GM19238 (cell line): ENCODE measurements around the gene GPR26.
"Not testable (repeated sequence)": the region's sequence is repeated elsewhere in the genome, so short reads cannot be mapped to it uniquely, and the experiment has no call there.

ENCODE experiments used
- DNase-seq: peaks from one replicate; pipeline ENCODE4 v3.0.0; 2011; ENCODE audit warnings: low spot score; ENCODE audit not compliant: insufficient read length

Gene GPR26

GRCh38 chr10:123706236-123706635, 40.1 kb downstream of the GPR26 start:
- no peak for DNase-seq

GRCh38 chr10:123715546-123715945, 49.4 kb downstream of the GPR26 start:
- no peak for DNase-seq

GRCh38 chr10:123717336-123717735, 51.2 kb downstream of the GPR26 start:
- no peak for DNase-seq

- no peak for DNase-seq
Observed at GRCh38 chr10:123718544-123719060, 52.4 kb downstream of the GPR26 start.

GRCh38 chr10:123720536-123720935, 54.4 kb downstream of the GPR26 start:
- no peak for DNase-seq

- DNase-seq: no peak
Observed at GRCh38 chr10:123721441-123722049, 55.4 kb downstream of the GPR26 start.

GRCh38 chr10:123722351-123722750, 56.2 kb downstream of the GPR26 start:
- no peak for DNase-seq

GRCh38 chr10:123724747-123725146, 58.6 kb downstream of the GPR26 start:
- DNase-seq: no peak

GRCh38 chr10:123726381-123726780, 60.2 kb downstream of the GPR26 start:
- DNase-seq: no peak

- no peak for DNase-seq
Observed at GRCh38 chr10:123726836-123727235, 60.7 kb downstream of the GPR26 start.

GRCh38 chr10:123729523-123729922, 63.4 kb downstream of the GPR26 start:
- no peak for DNase-seq

- not testable (repeated sequence) for DNase-seq
Observed at GRCh38 chr10:123736917-123737316, 70.8 kb downstream of the GPR26 start.

- DNase-seq: no peak
Observed at GRCh38 chr10:123741146-123741545, 75.0 kb downstream of the GPR26 start.

- DNase-seq: no peak
Observed at GRCh38 chr10:123741711-123742110, 75.6 kb downstream of the GPR26 start.

- DNase-seq: no peak
Observed at GRCh38 chr10:123742751-123743440, 76.7 kb downstream of the GPR26 start.

- no peak for DNase-seq
Observed at GRCh38 chr10:123743441-123744223, 77.5 kb downstream of the GPR26 start.

GRCh38 chr10:123744224-123744536, 78.0 kb downstream of the GPR26 start:
- DNase-seq: no peak
